ENCODE results near the gene HGF. TPM values are rescaled to one million over a fixed set of nuclear protein-coding genes. Genes with fewer than 3 reads are reported as not detected.
"Not testable (repeated sequence)": the region's sequence is repeated elsewhere in the genome, so short reads cannot be mapped to it uniquely, and the experiment has no call there.

The HGF gene
- total RNA-seq (not detected), polyA plus RNA-seq (not detected)

GRCh38 chr7:81769891-81770727 lies at the start of gene HGF:
Gene HGF (minus strand): TSS chr7:81770047. CDS start chr7:81769971, 76 bp downstream.
- intact Hi-C loops (cut with micrococcal nuclease) = no loop called here
- ChIA-PET CTCF (ENCODE audit: partially characterized antibody) (no interaction called here), POLR2A (ENCODE audit: partially characterized antibody) (no interaction called here)
- H3K9me3 ChIP-seq (ENCODE audit: control insufficient read depth in 1 of 2, low read length in 2 of 2) = peaks cover 0 to 4% of the 10 kb centered on the region in 2 donors
- H3K4me3 Mint-ChIP-seq = no peak within 1 kb of the TSS
- H3K36me3 Mint-ChIP-seq = no peaks in the 10 kb centered on the region
- no peak within 1 kb of the TSS for H3K27ac ChIP-seq (ENCODE audit: low read depth, low read length)
- no peak within 1 kb of the TSS for H3K4me3 ChIP-seq (ENCODE audit: low read length in 2 of 2)
- no peaks in the 10 kb centered on the region for H3K27me3 ChIP-seq (ENCODE audit: insufficient read depth, low read length)
- H3K9me3 Mint-ChIP-seq = peaks cover 3 to 27% (median 10%) of the 10 kb centered on the region in 8 donors
- H3K4me1 Mint-ChIP-seq = no peaks in the 10 kb centered on the region
- no peaks in the 10 kb centered on the region for H3K36me3 ChIP-seq (ENCODE audit: insufficient read depth, low read length)
- DNase-seq = no peak
- H3K27me3 Mint-ChIP-seq = no peaks in the 10 kb centered on the region
- H3K27ac Mint-ChIP-seq = no peak within 1 kb of the TSS
- no peaks in the 10 kb centered on the region for H3K4me1 ChIP-seq (ENCODE audit: insufficient read depth, low read length)

GRCh38 chr7:81816312-81816711 lies 46.5 kb upstream of the HGF start:
- ChIA-PET POLR2A (ENCODE audit: partially characterized antibody) (no interaction called here), CTCF (ENCODE audit: partially characterized antibody) (no interaction called here)
- Mint-ChIP-seq H3K4me3 (no peak overlapping the region), H3K36me3 (no peaks in the 10 kb centered on the region), H3K27ac (no peak overlapping the region), H3K9me3 (peaks cover 0 to 18% (median 3%) of the 10 kb centered on the region in 8 donors), H3K27me3 (no peaks in the 10 kb centered on the region), H3K4me1 (no peaks in the 10 kb centered on the region)
- Histone ChIP-seq H3K9me3 (ENCODE audit: control insufficient read depth in 1 of 2, low read length in 2 of 2) (no peaks in the 10 kb centered on the region), H3K27ac (ENCODE audit: low read depth, low read length) (no peak overlapping the region), H3K27me3 (ENCODE audit: insufficient read depth, low read length) (no peaks in the 10 kb centered on the region), H3K4me3 (ENCODE audit: low read length in 2 of 2) (no peak overlapping the region), H3K4me1 (ENCODE audit: insufficient read depth, low read length) (no peaks in the 10 kb centered on the region), H3K36me3 (ENCODE audit: insufficient read depth, low read length) (no peaks in the 10 kb centered on the region)
- intact Hi-C loops (cut with micrococcal nuclease) = no loop called here
- no peak for DNase-seq

DNA sequence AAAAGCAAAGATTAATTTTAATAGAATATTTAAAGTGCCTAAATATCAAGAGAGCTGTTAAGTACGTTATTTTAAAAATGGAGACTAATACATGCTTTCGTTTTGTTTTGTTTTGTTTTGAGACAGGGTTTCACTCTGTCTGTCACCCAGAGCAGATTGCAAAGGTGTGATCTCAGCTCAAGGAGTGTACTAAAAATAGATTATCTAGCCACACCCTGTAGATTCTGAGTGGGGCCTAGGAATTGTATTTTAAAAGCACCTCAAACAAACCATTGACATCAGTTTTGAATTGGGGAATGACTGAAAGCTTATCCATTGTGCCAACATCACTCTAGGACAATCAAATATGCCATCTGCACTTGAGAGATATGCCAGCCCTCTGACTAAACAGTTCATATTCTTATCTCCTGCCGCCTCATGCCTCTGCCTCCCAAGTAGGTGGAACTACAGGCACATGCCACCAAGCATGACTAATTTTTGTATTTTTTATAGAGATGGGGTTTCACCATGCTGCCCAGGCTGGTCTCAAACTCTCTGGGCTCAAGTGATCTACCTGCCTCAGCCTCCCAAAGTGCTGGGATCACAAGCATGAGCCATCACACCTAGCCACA lies 43.1 kb upstream of the HGF start:
- H3K27ac ChIP-seq (ENCODE audit: low read depth, low read length); H3K4me3 Mint-ChIP-seq; H3K4me1 Mint-ChIP-seq; H3K9me3 ChIP-seq (ENCODE audit: control insufficient read depth in 1 of 2, low read length in 2 of 2); H3K27me3 ChIP-seq (ENCODE audit: insufficient read depth, low read length); CTCF ChIA-PET (ENCODE audit: partially characterized antibody); intact Hi-C loops (cut with micrococcal nuclease); H3K27ac Mint-ChIP-seq; H3K4me3 ChIP-seq (ENCODE audit: low read length in 2 of 2); H3K27me3 Mint-ChIP-seq; H3K36me3 Mint-ChIP-seq; DNase-seq; POLR2A ChIA-PET (ENCODE audit: partially characterized antibody); H3K4me1 ChIP-seq (ENCODE audit: insufficient read depth, low read length); H3K36me3 ChIP-seq (ENCODE audit: insufficient read depth, low read length): not testable (repeated sequence)
- peaks cover 4 to 15% (median 6%) of the 10 kb centered on the region in 8 donors for H3K9me3 Mint-ChIP-seq

- ChIA-PET POLR2A (ENCODE audit: partially characterized antibody) (no interaction called here), CTCF (ENCODE audit: partially characterized antibody) (no interaction called here)
- no peak for DNase-seq
- no peak overlapping the region for H3K4me3 ChIP-seq (ENCODE audit: low read length in 2 of 2)
- H3K27ac Mint-ChIP-seq = no peak overlapping the region
- H3K36me3 Mint-ChIP-seq = no peaks in the 10 kb centered on the region
- no peaks in the 10 kb centered on the region for H3K27me3 Mint-ChIP-seq
- H3K4me1 ChIP-seq (ENCODE audit: insufficient read depth, low read length) = no peaks in the 10 kb centered on the region
- intact Hi-C loops (cut with micrococcal nuclease) = no loop called here
- H3K27me3 ChIP-seq (ENCODE audit: insufficient read depth, low read length) = no peaks in the 10 kb centered on the region
- no peak overlapping the region for H3K4me3 Mint-ChIP-seq
- H3K9me3 ChIP-seq (ENCODE audit: control insufficient read depth in 1 of 2, low read length in 2 of 2) = no peaks in the 10 kb centered on the region
- no peaks in the 10 kb centered on the region for H3K4me1 Mint-ChIP-seq
- H3K36me3 ChIP-seq (ENCODE audit: insufficient read depth, low read length) = no peaks in the 10 kb centered on the region
- H3K9me3 Mint-ChIP-seq = peaks cover 4 to 16% (median 7%) of the 10 kb centered on the region in 8 donors
- H3K27ac ChIP-seq (ENCODE audit: low read depth, low read length) = no peak overlapping the region
These were observed 42.4 kb upstream of the HGF start for GRCh38 chr7:81811956-81812865.

DNA sequence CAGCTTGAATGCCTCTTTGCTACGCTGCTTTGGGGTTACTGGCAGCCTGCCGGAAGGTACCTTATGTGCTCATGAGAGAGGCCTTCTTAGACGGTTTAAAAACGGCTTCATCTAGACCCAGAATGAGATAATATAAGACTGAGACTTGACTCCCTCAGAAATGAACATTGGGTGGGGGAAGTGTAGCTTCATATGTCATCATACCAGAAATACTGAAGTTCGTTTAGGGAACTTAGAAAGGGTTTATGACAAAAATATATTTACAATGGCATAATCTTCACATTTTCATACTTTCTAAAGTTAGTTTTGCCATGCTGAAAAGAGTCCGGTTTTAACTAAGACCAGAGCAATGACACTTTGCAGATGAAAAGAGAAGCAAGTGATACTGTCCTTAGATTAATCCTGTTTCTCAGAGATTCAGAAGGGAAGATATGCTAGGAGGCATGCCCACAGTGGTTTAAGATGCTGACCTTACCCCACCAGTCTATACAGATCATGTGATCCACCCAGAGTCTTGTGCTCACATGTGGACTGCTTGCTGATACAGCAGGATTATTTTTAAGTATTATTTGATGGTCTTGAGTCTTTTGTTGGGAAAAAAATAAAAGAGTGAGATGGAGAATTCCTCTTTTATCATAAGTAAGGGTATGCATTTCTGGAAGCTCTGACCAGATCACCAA lies 40.8 kb upstream of the HGF start:
- intact Hi-C loops (cut with micrococcal nuclease) = no loop called here
- Mint-ChIP-seq H3K27ac (no peak overlapping the region), H3K4me1 (no peaks in the 10 kb centered on the region), H3K9me3 (peaks cover 4 to 18% (median 8%) of the 10 kb centered on the region in 8 donors), H3K4me3 (no peak overlapping the region), H3K27me3 (no peaks in the 10 kb centered on the region), H3K36me3 (no peaks in the 10 kb centered on the region)
- ChIA-PET POLR2A (ENCODE audit: partially characterized antibody) (no interaction called here), CTCF (ENCODE audit: partially characterized antibody) (no interaction called here)
- Histone ChIP-seq H3K36me3 (ENCODE audit: insufficient read depth, low read length) (no peaks in the 10 kb centered on the region), H3K4me1 (ENCODE audit: insufficient read depth, low read length) (no peaks in the 10 kb centered on the region), H3K27ac (ENCODE audit: low read depth, low read length) (no peak overlapping the region), H3K27me3 (ENCODE audit: insufficient read depth, low read length) (no peaks in the 10 kb centered on the region), H3K9me3 (ENCODE audit: control insufficient read depth in 1 of 2, low read length in 2 of 2) (no peaks in the 10 kb centered on the region), H3K4me3 (ENCODE audit: low read length in 2 of 2) (no peak overlapping the region)
- DNase-seq = no peak

DNA sequence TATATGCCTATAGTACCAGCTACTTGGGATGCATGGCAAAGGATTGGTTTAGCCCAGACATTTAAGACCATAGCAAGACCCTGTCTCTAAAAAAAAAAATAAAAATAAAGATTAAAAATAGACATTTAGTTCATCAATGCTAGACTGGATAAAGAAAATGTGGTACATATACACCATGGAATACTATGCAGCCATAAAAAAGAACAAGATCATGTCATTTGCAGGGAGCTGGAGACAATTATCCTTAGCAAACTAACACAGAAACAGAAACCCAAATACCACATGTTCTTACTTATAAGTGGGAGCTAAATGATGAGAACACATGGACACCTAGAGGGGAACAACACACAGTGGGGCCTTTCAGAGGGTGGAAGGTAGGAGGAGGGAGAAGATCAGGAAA lies 38.5 kb upstream of the HGF start:
- H3K4me3 ChIP-seq (ENCODE audit: low read length in 2 of 2); H3K4me1 Mint-ChIP-seq; POLR2A ChIA-PET (ENCODE audit: partially characterized antibody); H3K27me3 ChIP-seq (ENCODE audit: insufficient read depth, low read length); H3K4me1 ChIP-seq (ENCODE audit: insufficient read depth, low read length); intact Hi-C loops (cut with micrococcal nuclease); H3K36me3 ChIP-seq (ENCODE audit: insufficient read depth, low read length); H3K27ac ChIP-seq (ENCODE audit: low read depth, low read length); CTCF ChIA-PET (ENCODE audit: partially characterized antibody); H3K4me3 Mint-ChIP-seq; H3K27me3 Mint-ChIP-seq; H3K27ac Mint-ChIP-seq; DNase-seq; H3K36me3 Mint-ChIP-seq; H3K9me3 ChIP-seq (ENCODE audit: control insufficient read depth in 1 of 2, low read length in 2 of 2): not testable (repeated sequence)
- peaks cover 2 to 23% (median 9%) of the 10 kb centered on the region in 8 donors for H3K9me3 Mint-ChIP-seq

- Mint-ChIP-seq H3K36me3 (no peaks in the 10 kb centered on the region), H3K27me3 (no peaks in the 10 kb centered on the region), H3K27ac (no peak overlapping the region), H3K4me3 (no peak overlapping the region), H3K4me1 (no peaks in the 10 kb centered on the region), H3K9me3 (peaks cover 3 to 24% (median 7%) of the 10 kb centered on the region in 8 donors)
- intact Hi-C loops (cut with micrococcal nuclease) = no loop called here
- DNase-seq = no peak
- Histone ChIP-seq H3K4me3 (ENCODE audit: low read length in 2 of 2) (no peak overlapping the region), H3K27ac (ENCODE audit: low read depth, low read length) (no peak overlapping the region), H3K36me3 (ENCODE audit: insufficient read depth, low read length) (no peaks in the 10 kb centered on the region), H3K9me3 (ENCODE audit: control insufficient read depth in 1 of 2, low read length in 2 of 2) (no peaks in the 10 kb centered on the region), H3K4me1 (ENCODE audit: insufficient read depth, low read length) (no peaks in the 10 kb centered on the region), H3K27me3 (ENCODE audit: insufficient read depth, low read length) (no peaks in the 10 kb centered on the region)
- ChIA-PET CTCF (ENCODE audit: partially characterized antibody) (no interaction called here), POLR2A (ENCODE audit: partially characterized antibody) (no interaction called here)
These were observed 33.4 kb upstream of the HGF start for GRCh38 chr7:81803267-81803666.
